ENCODE data around the gene LYPD6. TPM values are rescaled to one million over a fixed set of nuclear protein-coding genes. Genes with fewer than 3 reads are reported as not detected.
A peak's percentile ranks its signal among the peaks of the same experiment; 100 is the strongest.
"Not testable (repeated sequence)": the region's sequence is repeated elsewhere in the genome, so short reads cannot be mapped to it uniquely, and the experiment has no call there.

LYPD6 gene
- 1 to 10 TPM in 7 of 8 experiments, under 1 TPM in 1; 0.41 to 4.6 (median 2.6) TPM for total RNA-seq

GRCh38 chr2:149330127-149331022 lies at the start of gene LYPD6:
TSS of gene LYPD6 (plus strand) at chr2:149330587. CDS start at chr2:149437709, 107,122 bp downstream.
- 0 to 10% (median 0%) methylated on average over 2 to 4 of the region's 96 CpGs; no CpG with 5 or more reads in 7 of the 10 experiments for WGBS, 10 experiments
- peaks cover 6 to 17% of the 10 kb centered on the region in 2 donors for H3K4me1 ChIP-seq (replicated peaks in 1 of 2)
- peak; percentile 92 to 95 (median 93) for ATAC-seq (replicated peaks in 6 of 8)
- H3K27ac ChIP-seq: no peak within 1 kb of the TSS
- in situ Hi-C loops (cut with MboI; ENCODE audit: low pct_unique_long_range_greater_than_20kb in 2 of 9, low sequenced_read_pairs in 9 of 9, unreplicated experiment in 9 of 9): loop anchor here in 2 of 9 experiments (25.0 kb wide), 1 partner anchor 232 kb away; no protein-coding TSS in a partner anchor
- peak within 1 kb of the TSS; percentile 61 to 69 (median 62) for H3K4me3 ChIP-seq

GRCh38 chr2:149281441-149281840 lies 48.9 kb upstream of the LYPD6 start:
- ATAC-seq (replicated peaks in 6 of 8): peak in 1 of 8 experiments; percentile 24
- Histone ChIP-seq H3K4me3 (no peak overlapping the region), H3K27ac (no peak overlapping the region), H3K4me1 (replicated peaks in 1 of 2) (peaks cover 0 to 8% of the 10 kb centered on the region in 2 donors)
- in situ Hi-C loops (cut with MboI; ENCODE audit: low pct_unique_long_range_greater_than_20kb in 2 of 9, low sequenced_read_pairs in 9 of 9, unreplicated experiment in 9 of 9): no loop called here
- 80 to 100% (median 100%) methylated on average over 1 to 3 of the region's 3 CpGs; no CpG with 5 or more reads in 3 of the 10 experiments for WGBS, 10 experiments

- H3K27ac ChIP-seq: no peak overlapping the region
- ATAC-seq (replicated peaks in 6 of 8): no peak
- WGBS, 10 experiments: 17 to 100% (median 67%) methylated on average over 1 to 2 of the region's 2 CpGs; no CpG with 5 or more reads in 1 of the 10 experiments
- in situ Hi-C loops (cut with MboI; ENCODE audit: low pct_unique_long_range_greater_than_20kb in 2 of 9, low sequenced_read_pairs in 9 of 9, unreplicated experiment in 9 of 9): no loop called here
- no peak overlapping the region for H3K4me3 ChIP-seq
- H3K4me1 ChIP-seq (replicated peaks in 1 of 2): no peaks in the 10 kb centered on the region
Measured at GRCh38 chr2:149290662-149291061, 39.7 kb upstream of the LYPD6 start.

GRCh38 chr2:149291881-149292280 lies 38.5 kb upstream of the LYPD6 start:
- Histone ChIP-seq H3K27ac (no peak overlapping the region), H3K4me3 (no peak overlapping the region), H3K4me1 (replicated peaks in 1 of 2) (no peaks in the 10 kb centered on the region)
- in situ Hi-C loops (cut with MboI; ENCODE audit: low pct_unique_long_range_greater_than_20kb in 2 of 9, low sequenced_read_pairs in 9 of 9, unreplicated experiment in 9 of 9): no loop called here
- ATAC-seq (replicated peaks in 6 of 8): no peak

GRCh38 chr2:149296031-149296430 lies 34.4 kb upstream of the LYPD6 start:
- H3K4me1 ChIP-seq (replicated peaks in 1 of 2): no peaks in the 10 kb centered on the region
- ATAC-seq (replicated peaks in 6 of 8): no peak
- no peak overlapping the region for H3K27ac ChIP-seq
- no peak overlapping the region for H3K4me3 ChIP-seq
- in situ Hi-C loops (cut with MboI; ENCODE audit: low pct_unique_long_range_greater_than_20kb in 2 of 9, low sequenced_read_pairs in 9 of 9, unreplicated experiment in 9 of 9): no loop called here

- in situ Hi-C loops (cut with MboI; ENCODE audit: low pct_unique_long_range_greater_than_20kb in 2 of 9, low sequenced_read_pairs in 9 of 9, unreplicated experiment in 9 of 9): loop anchor here in 3 of 9 experiments (25.0 kb wide), 3 partner anchors 255 to 295 kb away; partner anchors contain the start of gene LYPD6B (in 1 of the 3)
- no peak overlapping the region for H3K27ac ChIP-seq
- 56 to 90% (median 76%) methylated on average over 1 to 5 of the region's 5 CpGs; no CpG with 5 or more reads in 5 of the 10 experiments for WGBS, 10 experiments
Measured at GRCh38 chr2:149307014-149307413, 23.4 kb upstream of the LYPD6 start.

GRCh38 chr2:149310349-149310748 lies 20.0 kb upstream of the LYPD6 start:
- WGBS, 10 experiments: 44 to 100% (median 90%) methylated on average over 1 to 9 of the region's 11 CpGs; no CpG with 5 or more reads in 5 of the 10 experiments
- H3K4me3 ChIP-seq: no peak overlapping the region
- H3K27ac ChIP-seq: no peak overlapping the region
- in situ Hi-C loops (cut with MboI; ENCODE audit: low pct_unique_long_range_greater_than_20kb in 2 of 9, low sequenced_read_pairs in 9 of 9, unreplicated experiment in 9 of 9): loop anchor here in 4 of 9 experiments (5.0 to 25.0 kb wide), 4 partner anchors 252 to 298 kb away; partner anchors contain the start of gene LYPD6B (in 1 of the 4)
- H3K4me1 ChIP-seq (replicated peaks in 1 of 2): peaks cover 5 to 18% of the 10 kb centered on the region in 2 donors
- no peak for ATAC-seq (replicated peaks in 6 of 8)

More at GRCh38 chr2:149307014-149307413, 23.4 kb upstream of the LYPD6 start:
- Histone ChIP-seq H3K4me1 (replicated peaks in 1 of 2) (no peaks in the 10 kb centered on the region), H3K4me3 (no peak overlapping the region)
- no peak for ATAC-seq (replicated peaks in 6 of 8)

GRCh38 chr2:149312039-149312438 lies 18.3 kb upstream of the LYPD6 start:
- no peak for ATAC-seq (replicated peaks in 6 of 8)
- no peak overlapping the region for H3K4me3 ChIP-seq
- no peak overlapping the region for H3K27ac ChIP-seq
- H3K4me1 ChIP-seq (replicated peaks in 1 of 2): peaks cover 5 to 18% of the 10 kb centered on the region in 2 donors
- WGBS, 10 experiments: 0 to 78% (median 63%) methylated on average over 1 of the region's 1 CpG; no CpG with 5 or more reads in 6 of the 10 experiments
- in situ Hi-C loops (cut with MboI; ENCODE audit: low pct_unique_long_range_greater_than_20kb in 2 of 9, low sequenced_read_pairs in 9 of 9, unreplicated experiment in 9 of 9): loop anchor here in 4 of 9 experiments (5.0 to 25.0 kb wide), 4 partner anchors 250 to 300 kb away; partner anchors contain the start of gene LYPD6B (in 1 of the 4)

GRCh38 chr2:149313512-149313972 lies 16.8 kb upstream of the LYPD6 start:
- in situ Hi-C loops (cut with MboI; ENCODE audit: low pct_unique_long_range_greater_than_20kb in 2 of 9, low sequenced_read_pairs in 9 of 9, unreplicated experiment in 9 of 9): loop anchor here in 4 of 9 experiments (5.0 to 25.0 kb wide), 4 partner anchors 249 to 301 kb away; partner anchors contain the start of gene LYPD6B (in 1 of the 4)
- WGBS, 10 experiments: 0 to 36% (median 22%) methylated on average over 2 to 8 of the region's 8 CpGs; no CpG with 5 or more reads in 1 of the 10 experiments

GRCh38 chr2:149314687-149315086 lies 15.7 kb upstream of the LYPD6 start:
- Histone ChIP-seq H3K4me1 (replicated peaks in 1 of 2) (peaks cover 5 to 18% of the 10 kb centered on the region in 2 donors), H3K27ac (no peak overlapping the region), H3K4me3 (no peak overlapping the region)
- WGBS, 10 experiments: 0 to 71% (median 25%) methylated on average over 1 of the region's 1 CpG; no CpG with 5 or more reads in 5 of the 10 experiments
- in situ Hi-C loops (cut with MboI; ENCODE audit: low pct_unique_long_range_greater_than_20kb in 2 of 9, low sequenced_read_pairs in 9 of 9, unreplicated experiment in 9 of 9): loop anchor here in 4 of 9 experiments (5.0 to 25.0 kb wide), 4 partner anchors 248 to 302 kb away; partner anchors contain the start of gene LYPD6B (in 1 of the 4)
- ATAC-seq (replicated peaks in 6 of 8): peak in 1 of 8 experiments; percentile 30

More at GRCh38 chr2:149313512-149313972, 16.8 kb upstream of the LYPD6 start:
- peaks cover 5 to 18% of the 10 kb centered on the region in 2 donors for H3K4me1 ChIP-seq (replicated peaks in 1 of 2)
- ATAC-seq (replicated peaks in 6 of 8): peak; percentile 67 to 98 (median 94)
- H3K4me3 ChIP-seq: no peak overlapping the region
- H3K27ac ChIP-seq: no peak overlapping the region

- Histone ChIP-seq H3K27ac (no peak overlapping the region), H3K4me3 (no peak overlapping the region), H3K4me1 (replicated peaks in 1 of 2) (peaks cover 5 to 18% of the 10 kb centered on the region in 2 donors)
- no peak for ATAC-seq (replicated peaks in 6 of 8)
- in situ Hi-C loops (cut with MboI; ENCODE audit: low pct_unique_long_range_greater_than_20kb in 2 of 9, low sequenced_read_pairs in 9 of 9, unreplicated experiment in 9 of 9): loop anchor here in 3 of 9 experiments (25.0 kb wide), 3 partner anchors 247 to 303 kb away; partner anchors contain the start of gene LYPD6B (in 1 of the 3)
- 40 to 100% (median 73%) methylated on average over 1 to 3 of the region's 3 CpGs; no CpG with 5 or more reads in 2 of the 10 experiments for WGBS, 10 experiments
Measured at GRCh38 chr2:149315461-149315860, 14.9 kb upstream of the LYPD6 start.

- in situ Hi-C loops (cut with MboI; ENCODE audit: low pct_unique_long_range_greater_than_20kb in 2 of 9, low sequenced_read_pairs in 9 of 9, unreplicated experiment in 9 of 9): loop anchor here in 3 of 9 experiments (25.0 kb wide), 3 partner anchors 244 to 306 kb away; partner anchors contain the start of gene LYPD6B (in 1 of the 3)
- not testable (repeated sequence) for ATAC-seq (replicated peaks in 6 of 8); H3K27ac ChIP-seq; H3K4me3 ChIP-seq
- H3K4me1 ChIP-seq (replicated peaks in 1 of 2): peaks cover 5 to 12% of the 10 kb centered on the region in 2 donors
- WGBS, 10 experiments: no CpG with 5 or more reads among the region's 3 CpGs
Measured at GRCh38 chr2:149318566-149318965, 11.8 kb upstream of the LYPD6 start.
